Large intestine (tissue), 3 donors: Measurements from ENCODE around the gene FXYD6. TPM values are rescaled to one million over a fixed set of nuclear protein-coding genes. Genes with fewer than 3 reads are reported as not detected.
A peak's percentile ranks its signal among the peaks of the same experiment; 100 is the strongest.

Source experiments
- DNase-seq, 2 donors: peaks; one replicate each; pipeline versions ENCODE4 v3.0.0 to v3.0.0-alpha.2; 2013
- H3K27ac ChIP-seq: one replicate; pipeline ENCODE4 v1.5.1; 2013; ENCODE audit warnings: low read length
- H3K27me3 ChIP-seq: 2 replicates; pipeline ENCODE4 v1.6.1; 2013; ENCODE audit warnings: low read length; ENCODE audit not compliant: control insufficient read depth, insufficient read depth
- H3K36me3 ChIP-seq: 2 replicates; pipeline ENCODE4 v1.6.1; 2013; ENCODE audit warnings: low read length; ENCODE audit not compliant: control insufficient read depth, insufficient read depth
- H3K4me1 ChIP-seq: one replicate; pipeline ENCODE4 v1.6.1; 2013; ENCODE audit warnings: low read length; ENCODE audit not compliant: control insufficient read depth, insufficient read depth
- H3K4me3 ChIP-seq: one replicate; pipeline ENCODE4 v1.5.1; 2013; ENCODE audit warnings: low read length
- H3K9me3 ChIP-seq: one replicate; pipeline ENCODE4 v1.6.1; 2013; ENCODE audit warnings: mild to moderate bottlenecking, low read depth, low read length, moderate library complexity; ENCODE audit not compliant: control insufficient read depth
- WGBS: methylation state at CpG from one replicate; pipeline ENCODE4 v1.1.5; 2013; ENCODE audit warnings: low lambda C conversion rate; ENCODE audit not compliant: insufficient coverage; 5-methylcytosine and 5-hydroxymethylcytosine counted together
- polyA plus RNA-seq: library from polyadenylated mRNA; unstranded; fragments of 120-200 nt; gene quantifications from one replicate; pipeline ENCODE4 v1.2.1, GENCODE V29; 2013

FXYD6 gene
- polyA plus RNA-seq, 1 donor: 78.3 TPM

GRCh38 chr11:117861151-117862018 lies 15.1 kb downstream of the FXYD6 start:
- Histone ChIP-seq H3K27ac (peak overlapping the region; percentile 67), H3K4me3 (no peak overlapping the region), H3K9me3 (no peaks in the 10 kb centered on the region), H3K36me3 (no peaks in the 10 kb centered on the region), H3K4me1 (peaks cover 10% of the 10 kb centered on the region), H3K27me3 (no peaks in the 10 kb centered on the region)
- peak in 1 of 2 donors; percentile 51 for DNase-seq
- no CpG with 5 or more reads among the region's 13 CpGs for WGBS

DNA sequence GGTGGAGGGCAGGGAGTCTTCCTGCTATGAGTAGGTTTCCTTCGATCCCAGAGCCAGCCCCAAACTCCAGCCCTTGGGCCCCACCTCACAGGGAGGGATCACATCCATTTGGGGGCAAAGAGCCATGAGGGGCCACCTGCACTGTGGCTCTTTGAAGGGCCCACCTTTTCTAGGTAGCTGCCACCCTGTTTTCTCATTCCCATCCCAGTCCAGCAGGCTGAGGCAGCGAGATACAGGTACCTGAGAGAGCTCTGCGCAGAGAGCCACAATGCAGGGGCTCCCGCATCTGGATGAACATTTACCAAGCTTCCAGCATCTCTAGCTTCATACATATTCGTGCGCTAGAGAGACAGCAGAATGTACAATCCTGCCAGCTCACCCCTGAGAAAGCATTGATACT lies 16.3 kb downstream of the FXYD6 start:
- Histone ChIP-seq H3K4me3 (no peak overlapping the region), H3K9me3 (no peaks in the 10 kb centered on the region), H3K4me1 (peaks cover 10% of the 10 kb centered on the region), H3K27me3 (no peaks in the 10 kb centered on the region), H3K27ac (no peak overlapping the region), H3K36me3 (no peaks in the 10 kb centered on the region)
- DNase-seq: no peak
- WGBS: no CpG with 5 or more reads among the region's 6 CpGs

GRCh38 chr11:117859488-117860112 lies 16.9 kb downstream of the FXYD6 start:
- Histone ChIP-seq H3K27me3 (no peaks in the 10 kb centered on the region), H3K4me3 (no peak overlapping the region), H3K36me3 (no peaks in the 10 kb centered on the region), H3K27ac (no peak overlapping the region), H3K9me3 (no peaks in the 10 kb centered on the region), H3K4me1 (peaks cover 10% of the 10 kb centered on the region)
- no peak for DNase-seq
- WGBS: no CpG with 5 or more reads among the region's 9 CpGs

- Histone ChIP-seq H3K27ac (no peak overlapping the region), H3K9me3 (no peaks in the 10 kb centered on the region), H3K36me3 (no peaks in the 10 kb centered on the region), H3K4me3 (no peak overlapping the region), H3K27me3 (no peaks in the 10 kb centered on the region), H3K4me1 (peaks cover 10% of the 10 kb centered on the region)
- WGBS: no CpG with 5 or more reads among the region's 10 CpGs
- no peak for DNase-seq
Observed at GRCh38 chr11:117859061-117859460, 17.4 kb downstream of the FXYD6 start.

DNA sequence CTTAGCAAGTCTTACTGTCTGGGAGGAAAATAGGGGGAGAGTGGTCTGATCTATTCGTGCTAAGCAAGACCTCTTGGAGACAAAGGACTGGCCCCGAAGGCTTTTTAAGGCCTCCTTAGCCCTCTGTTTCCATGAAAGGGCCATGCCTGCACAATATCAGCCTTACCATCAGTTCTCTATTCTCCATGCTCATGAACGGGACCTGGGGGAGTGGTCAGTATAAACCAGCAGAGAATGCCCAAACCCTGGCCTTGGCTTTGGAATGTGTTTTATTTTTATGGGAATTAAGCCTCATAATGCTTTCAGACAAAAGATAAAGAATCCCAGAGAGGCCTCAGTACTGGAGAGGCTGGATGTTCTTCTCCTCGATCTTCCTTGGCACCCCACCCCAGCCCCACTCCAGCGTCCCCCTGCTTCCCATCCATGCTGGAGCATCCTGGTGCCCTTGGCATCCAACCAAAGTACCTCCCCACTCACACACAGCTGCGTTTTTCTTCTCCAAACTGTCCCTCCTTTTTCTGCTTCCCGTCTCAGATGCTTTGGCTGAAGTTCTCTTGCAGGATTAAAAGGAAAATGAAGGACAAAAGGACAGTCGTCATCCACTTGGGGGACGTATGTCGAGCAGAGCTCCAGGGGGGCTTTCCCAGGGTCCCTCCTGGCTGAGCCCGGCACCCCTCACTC lies 18.6 kb downstream of the FXYD6 start:
- H3K4me3 ChIP-seq: no peak overlapping the region
- no peaks in the 10 kb centered on the region for H3K27me3 ChIP-seq
- no peak overlapping the region for H3K27ac ChIP-seq
- no CpG with 5 or more reads among the region's 11 CpGs for WGBS
- H3K36me3 ChIP-seq: no peaks in the 10 kb centered on the region
- no peak for DNase-seq
- H3K9me3 ChIP-seq: no peaks in the 10 kb centered on the region
- H3K4me1 ChIP-seq: peaks cover 10% of the 10 kb centered on the region

DNA sequence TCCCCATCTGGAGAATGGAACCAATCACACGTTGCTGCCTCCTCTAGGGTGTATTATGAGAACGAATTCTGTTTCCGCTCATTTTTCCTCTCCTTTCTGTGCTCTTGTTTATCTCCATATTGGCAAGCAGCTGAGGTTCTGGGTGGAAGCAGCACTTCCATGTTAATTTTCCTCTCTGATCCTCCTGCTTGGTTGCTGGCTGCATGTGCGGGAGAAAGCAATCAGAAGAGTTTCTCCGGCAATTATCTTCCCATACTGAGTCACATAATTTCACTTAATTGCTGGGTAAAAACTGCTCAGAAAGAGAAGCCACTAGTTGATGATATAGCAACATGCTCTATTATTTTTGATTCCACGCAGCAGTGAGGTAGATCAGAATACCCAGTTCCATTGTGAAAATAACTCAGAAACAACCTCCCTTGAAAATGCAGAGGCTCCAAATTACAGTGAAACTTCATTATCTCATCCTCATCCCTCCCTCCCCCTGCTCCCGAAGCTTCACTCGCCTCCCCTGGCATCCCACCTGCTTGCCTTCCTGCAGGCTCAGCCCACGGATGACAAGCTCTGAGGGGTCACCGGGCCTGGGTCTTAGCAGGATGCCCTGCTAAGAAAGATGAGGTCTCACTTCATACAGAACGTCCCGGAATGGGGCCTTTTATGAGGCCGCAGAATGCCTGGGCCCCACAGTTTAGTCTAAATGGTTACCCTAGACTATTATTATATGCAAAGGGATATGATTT lies 20.4 kb downstream of the FXYD6 start:
- H3K4me3 ChIP-seq: no peak overlapping the region

DNA sequence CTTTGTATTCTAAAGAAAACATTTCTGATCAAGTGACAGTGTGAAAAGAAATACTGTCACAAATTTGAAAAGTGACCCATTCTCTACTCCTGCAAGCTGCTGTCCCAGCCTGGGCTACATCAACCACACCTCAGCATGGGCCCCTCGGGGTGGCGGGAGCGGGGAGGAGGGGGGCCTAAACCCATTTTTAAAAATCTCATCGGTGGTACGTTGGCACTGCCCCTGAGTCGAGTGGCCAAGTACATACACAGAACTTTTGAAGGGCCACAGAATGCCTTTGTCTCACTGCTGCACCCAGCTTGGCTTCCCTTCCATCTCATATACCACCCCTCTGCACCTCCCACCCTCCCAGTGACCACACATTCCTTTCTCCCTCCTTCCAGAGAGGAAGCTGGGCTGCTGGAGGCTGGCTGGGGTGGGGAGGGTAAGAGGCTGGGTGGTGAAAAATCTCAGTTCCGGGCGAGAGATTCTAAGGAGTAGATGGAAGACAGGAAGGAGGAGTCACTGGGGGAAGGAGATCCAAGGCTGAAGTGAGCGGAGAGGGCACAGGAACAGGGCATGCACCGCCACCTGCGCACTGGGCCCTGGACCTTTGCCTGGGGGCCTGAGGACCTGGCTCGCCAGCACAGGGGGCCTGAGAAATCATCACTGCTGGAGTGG lies 21.1 kb downstream of the FXYD6 start:
- Histone ChIP-seq H3K27ac (no peak overlapping the region), H3K9me3 (no peaks in the 10 kb centered on the region), H3K36me3 (no peaks in the 10 kb centered on the region), H3K4me1 (no peaks in the 10 kb centered on the region), H3K4me3 (no peak overlapping the region), H3K27me3 (no peaks in the 10 kb centered on the region)
- no CpG with 5 or more reads among the region's 12 CpGs for WGBS
- no peak for DNase-seq

More for the DNA sequence above, 20.4 kb downstream of the FXYD6 start:
- 60% methylated on average over 1 of the region's 13 CpGs for WGBS
- no peaks in the 10 kb centered on the region for H3K27me3 ChIP-seq
- no peak for DNase-seq
- H3K4me1 ChIP-seq: no peaks in the 10 kb centered on the region
- H3K27ac ChIP-seq: no peak overlapping the region
- H3K9me3 ChIP-seq: no peaks in the 10 kb centered on the region
- no peaks in the 10 kb centered on the region for H3K36me3 ChIP-seq

DNA sequence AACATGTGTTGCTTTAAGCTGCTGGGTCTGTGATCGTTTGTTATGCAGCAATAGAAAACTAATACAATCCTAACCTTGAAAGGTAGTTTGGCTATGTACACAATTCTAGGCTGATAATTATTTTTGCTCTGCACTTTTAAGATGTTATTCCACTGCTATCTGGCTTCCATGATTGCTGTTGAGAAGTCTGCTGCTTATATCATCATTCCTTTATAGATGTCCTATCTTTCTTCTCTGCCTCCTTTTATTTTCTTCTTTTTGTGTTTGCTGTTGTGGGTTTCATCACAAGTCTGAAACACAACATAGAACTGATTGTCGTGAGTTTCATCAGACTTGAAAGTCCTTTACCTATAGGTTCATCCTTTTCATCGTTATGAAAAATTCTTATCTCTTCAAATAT lies 24.1 kb downstream of the FXYD6 start:
- Histone ChIP-seq H3K9me3 (no peaks in the 10 kb centered on the region), H3K36me3 (no peaks in the 10 kb centered on the region), H3K27ac (no peak overlapping the region), H3K4me3 (no peak overlapping the region), H3K4me1 (no peaks in the 10 kb centered on the region), H3K27me3 (no peaks in the 10 kb centered on the region)
- DNase-seq: no peak
- WGBS: 100% methylated on average over 2 of the region's 3 CpGs

GRCh38 chr11:117851852-117852251 lies 24.6 kb downstream of the FXYD6 start:
- DNase-seq: no peak
- no peak overlapping the region for H3K4me3 ChIP-seq
- H3K36me3 ChIP-seq: no peaks in the 10 kb centered on the region
- H3K4me1 ChIP-seq: no peaks in the 10 kb centered on the region
- no CpG with 5 or more reads among the region's 3 CpGs for WGBS
- no peaks in the 10 kb centered on the region for H3K27me3 ChIP-seq
- no peak overlapping the region for H3K27ac ChIP-seq
- no peaks in the 10 kb centered on the region for H3K9me3 ChIP-seq
